Activated CD4-positive, CD25-positive, alpha-beta regulatory T cell treated with anti-CD3 and anti-CD28 coated beads, Interleukin-2, amount 50 U/mL, for 24 hours (primary cell): ENCODE results near the gene CASQ2.

ENCODE experiments used
- ATAC-seq, 2 donors: fragments of 150-1000 bp; cut with Tn5 transposase; one replicate each; pipeline ENCODE4 v1.10.0; 2021; ENCODE audit warnings: mild to moderate bottlenecking in 1 of 2, moderate library complexity in 1 of 2

The CASQ2 gene

DNA sequence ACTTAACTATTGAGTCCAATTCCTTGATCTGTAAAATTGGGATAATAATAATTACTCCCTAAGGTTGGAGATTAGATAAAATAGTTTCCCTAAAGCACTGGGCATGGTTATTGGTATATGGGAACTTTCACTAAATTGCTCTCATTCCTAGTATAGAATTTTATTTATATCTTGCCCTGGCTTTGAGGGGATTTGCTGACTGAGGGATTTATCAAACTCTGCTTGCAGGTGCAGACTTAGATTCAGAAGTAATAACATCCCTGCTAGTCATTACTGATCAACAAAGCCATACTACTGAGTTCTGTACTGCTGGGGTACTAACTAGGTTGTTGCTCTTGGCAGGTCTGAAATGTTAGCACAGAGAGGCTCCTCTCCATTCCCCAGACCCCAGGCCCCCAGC lies 41.9 kb downstream of the CASQ2 start:
- no peak for ATAC-seq

DNA sequence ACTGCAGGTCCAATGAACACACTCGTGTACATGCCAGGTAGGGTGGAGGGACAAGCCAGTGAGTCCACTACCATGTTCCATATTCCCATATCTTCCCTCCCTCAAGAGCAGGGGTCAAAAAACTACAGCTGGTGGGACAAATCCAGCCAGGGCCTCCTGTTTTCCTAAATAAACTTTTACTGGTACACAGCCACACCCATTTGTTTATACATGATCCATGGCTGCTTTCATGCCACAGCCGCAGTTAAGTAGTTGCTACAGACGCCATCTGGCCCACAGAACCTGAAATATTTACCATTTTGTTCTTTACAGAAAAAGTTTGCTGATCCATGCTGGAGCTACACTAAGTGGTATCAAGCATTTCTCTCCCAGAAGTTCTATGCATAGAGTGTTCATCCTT lies 42.4 kb downstream of the CASQ2 start:
- ATAC-seq: no peak

DNA sequence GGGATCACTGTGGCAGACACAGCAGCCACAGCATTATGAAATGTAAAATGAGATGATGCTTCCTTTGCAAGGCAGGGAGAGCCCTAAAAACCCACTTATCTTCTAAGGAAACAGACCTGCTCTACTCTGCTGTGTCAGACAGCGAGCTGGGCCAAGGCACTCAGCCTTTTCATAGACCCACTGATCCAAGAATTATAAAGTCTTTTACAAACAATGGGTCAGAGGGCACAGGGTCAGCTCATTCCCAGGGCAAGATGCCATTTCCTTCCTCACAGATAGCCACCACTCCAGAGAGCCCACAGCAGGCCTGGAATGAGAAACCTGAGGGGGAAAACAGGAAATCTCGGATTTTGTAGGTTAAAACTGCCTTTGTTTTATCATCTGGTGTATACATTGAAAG lies 42.9 kb downstream of the CASQ2 start:
- no peak for ATAC-seq

DNA sequence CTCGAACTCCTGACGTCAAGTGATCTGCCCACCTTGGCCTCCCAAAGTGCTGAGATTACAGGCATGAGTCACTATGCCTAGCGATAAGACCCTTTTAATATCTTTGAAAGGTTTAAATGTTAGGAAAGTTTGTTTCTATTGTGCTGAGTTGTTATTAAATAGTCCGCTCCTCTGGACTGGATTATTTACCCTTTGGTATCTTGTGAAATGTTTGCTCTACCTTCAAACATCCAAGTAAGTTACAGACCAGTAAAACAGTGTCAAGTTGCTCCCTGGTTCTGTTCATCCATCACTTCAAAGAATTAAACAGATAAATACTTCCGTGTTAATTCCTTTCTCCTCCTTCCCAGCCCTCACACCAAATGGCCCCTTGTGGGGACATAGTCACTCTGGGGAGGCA lies 44.8 kb downstream of the CASQ2 start:
- ATAC-seq: no peak

DNA sequence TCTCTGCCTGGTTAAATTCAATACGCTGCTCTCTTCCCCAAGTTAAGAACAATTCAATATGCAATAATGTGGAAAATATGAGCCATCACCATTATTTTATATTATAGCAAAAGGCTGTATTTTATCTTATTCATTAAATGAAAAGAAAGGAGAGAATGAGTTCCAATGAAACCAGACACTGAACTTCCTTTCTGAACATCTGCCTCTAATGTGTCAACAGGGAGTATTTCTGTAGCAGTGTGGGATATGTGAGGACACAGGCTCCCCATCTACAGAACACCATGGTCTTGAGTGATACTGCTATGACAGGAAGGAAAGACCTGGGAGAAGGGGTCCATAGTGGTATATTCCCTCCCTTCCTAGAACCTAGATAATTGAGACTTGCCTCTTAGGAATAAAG lies 46.3 kb downstream of the CASQ2 start:
- ATAC-seq: no peak

DNA sequence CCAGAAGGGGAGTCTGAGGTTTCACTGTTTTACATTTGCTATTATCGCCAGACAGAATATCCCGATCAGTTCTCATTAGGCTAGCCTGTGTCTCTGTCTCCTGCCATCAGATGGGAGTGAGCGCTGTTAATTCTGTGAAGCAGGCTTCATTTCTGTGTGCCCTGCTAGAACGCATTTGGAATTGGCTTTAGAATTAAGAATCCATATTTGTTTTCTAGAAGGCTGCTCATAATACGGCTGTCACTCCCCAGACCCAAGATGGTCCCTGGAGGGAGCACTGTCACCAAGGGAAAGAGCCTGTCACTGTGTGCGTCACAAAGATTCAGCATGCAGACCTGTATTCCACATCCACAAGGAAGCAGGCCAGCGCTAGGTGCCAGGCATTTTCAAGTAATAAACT lies 49.2 kb downstream of the CASQ2 start:
- ATAC-seq: no peak

DNA sequence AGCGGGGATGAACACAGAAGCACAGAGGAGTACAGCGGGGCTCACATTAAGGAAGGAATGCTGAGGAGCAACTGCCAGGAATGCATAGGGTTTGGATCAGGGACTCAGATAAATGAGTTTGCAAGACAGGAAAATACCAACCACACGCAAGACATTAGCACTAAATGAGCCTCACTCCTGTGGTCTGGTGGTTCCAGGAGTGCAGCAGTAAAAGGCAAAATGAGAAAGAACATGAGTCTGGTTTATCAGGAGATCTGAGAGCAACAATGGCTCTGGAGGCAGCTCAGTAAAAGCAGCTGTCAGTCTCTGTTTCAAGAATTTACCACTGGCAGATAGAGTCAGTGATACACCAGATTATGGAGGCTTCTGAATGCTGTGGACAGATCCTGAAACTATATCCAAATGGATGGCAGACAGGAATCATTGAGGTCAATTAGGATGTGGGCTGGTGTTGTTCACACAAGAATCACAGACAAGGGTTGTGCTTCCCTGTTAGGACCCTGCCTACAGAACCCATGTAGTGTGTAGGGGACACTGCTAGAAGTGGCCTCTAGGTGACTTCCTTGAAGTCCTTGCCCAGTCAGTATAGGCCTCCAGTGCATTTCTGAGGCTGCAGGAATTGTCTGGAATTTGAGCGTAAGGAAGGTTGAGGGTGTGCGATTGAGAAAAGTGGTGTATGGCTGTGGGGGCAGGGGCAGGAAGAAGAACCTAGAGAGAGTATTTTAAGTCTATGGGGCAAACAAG lies 50.3 kb downstream of the CASQ2 start:
- ATAC-seq: no peak

DNA sequence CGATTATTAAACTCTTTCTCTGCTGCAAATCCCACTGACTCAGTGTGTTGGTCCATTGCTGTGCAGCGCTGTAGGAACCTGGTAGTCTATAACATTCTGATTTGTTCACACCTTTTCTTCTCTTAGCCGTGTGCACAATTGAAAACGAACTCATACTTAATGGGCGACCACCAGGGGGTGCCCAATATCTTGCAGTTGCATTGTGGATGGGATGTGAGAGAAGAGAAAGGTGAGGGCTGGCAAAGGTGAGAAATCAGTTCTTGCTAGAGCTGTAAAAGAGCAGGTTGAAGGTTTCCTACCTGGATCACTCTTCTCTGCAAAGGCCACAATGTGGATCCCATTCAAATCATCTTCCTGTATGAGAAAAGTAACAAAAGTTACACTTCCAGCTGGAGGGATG lies 51.0 kb downstream of the CASQ2 start:
- ATAC-seq: no peak

DNA sequence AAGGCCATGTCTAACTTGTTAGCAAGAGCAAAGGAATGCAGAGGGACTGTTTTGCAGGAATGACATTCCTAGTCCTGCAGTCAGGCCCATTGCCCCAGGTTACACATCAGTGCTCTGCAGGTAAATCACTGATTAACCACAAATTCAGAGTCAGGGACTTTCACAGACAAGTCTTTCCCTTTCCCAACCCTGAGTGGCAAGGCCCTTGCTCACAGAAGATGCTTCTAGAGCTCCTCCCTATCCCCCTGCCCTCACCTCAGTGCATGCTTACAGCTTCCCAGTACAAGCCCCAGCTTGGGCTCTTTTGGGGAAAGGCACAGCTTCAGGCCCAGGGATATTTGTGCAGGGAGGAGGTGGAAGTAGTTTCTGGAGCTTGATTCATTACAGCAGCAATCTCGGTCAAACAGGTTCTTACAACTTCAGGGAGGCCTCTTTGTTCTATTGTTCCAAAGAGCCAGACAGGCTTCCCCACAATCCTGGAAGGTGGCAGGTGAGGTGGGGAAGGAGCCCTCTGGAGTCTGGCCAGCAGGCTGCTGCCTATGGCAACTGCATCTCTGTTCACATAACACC lies 53.9 kb downstream of the CASQ2 start:
- no peak for ATAC-seq

DNA sequence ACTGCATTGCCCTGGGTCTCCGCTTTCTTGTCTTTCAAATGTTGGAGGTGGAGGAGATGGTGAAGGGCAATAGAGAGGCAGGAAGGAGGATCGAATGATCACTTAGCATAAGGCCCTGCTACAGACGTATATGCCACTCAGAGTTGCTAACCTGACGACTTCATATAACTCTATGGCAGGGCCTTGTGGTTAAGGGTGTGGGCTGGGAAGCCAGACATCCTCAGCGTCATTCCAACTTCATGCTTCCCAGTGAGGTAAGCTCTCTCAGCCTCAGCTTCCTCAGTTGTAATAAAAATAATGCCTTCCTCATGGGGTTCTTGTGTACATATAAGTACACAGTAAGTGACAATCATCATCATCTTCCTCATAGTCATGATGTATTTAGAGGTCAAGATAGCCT lies 54.6 kb downstream of the CASQ2 start:
- ATAC-seq: no peak

DNA sequence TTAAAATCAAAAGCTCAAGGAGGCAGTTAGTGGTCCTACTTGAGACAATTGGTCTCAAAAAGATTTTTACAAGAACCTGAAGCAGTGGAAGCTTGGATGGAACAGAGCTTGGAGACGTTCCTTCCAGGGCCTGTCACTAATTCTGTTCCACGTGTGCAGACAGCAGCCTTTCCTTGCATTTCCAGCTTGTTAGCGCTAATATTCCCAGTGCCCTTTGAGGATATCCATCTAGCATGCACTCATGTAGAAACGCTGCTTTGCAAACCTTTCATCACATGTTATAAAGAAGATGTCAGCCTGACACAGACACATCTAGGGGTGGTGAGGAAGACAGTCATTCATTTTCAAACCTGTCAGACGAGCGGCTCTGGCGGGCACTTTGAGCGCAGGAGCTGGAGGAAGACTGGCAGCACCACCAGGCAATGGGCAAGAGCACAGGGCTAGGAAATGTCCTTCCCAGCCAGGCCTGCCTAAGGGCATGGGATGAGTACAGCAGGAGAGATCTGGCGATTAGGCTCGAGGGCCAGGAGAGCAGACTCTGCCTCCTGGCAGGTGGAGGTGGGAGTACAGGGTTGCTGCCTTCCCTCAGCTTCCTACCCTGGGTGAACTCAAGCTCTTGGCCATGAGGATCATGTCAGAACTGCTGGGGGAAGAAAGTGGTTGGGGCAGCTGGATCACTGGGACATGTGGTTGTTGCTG lies 55.5 kb downstream of the CASQ2 start:
- no peak for ATAC-seq

DNA sequence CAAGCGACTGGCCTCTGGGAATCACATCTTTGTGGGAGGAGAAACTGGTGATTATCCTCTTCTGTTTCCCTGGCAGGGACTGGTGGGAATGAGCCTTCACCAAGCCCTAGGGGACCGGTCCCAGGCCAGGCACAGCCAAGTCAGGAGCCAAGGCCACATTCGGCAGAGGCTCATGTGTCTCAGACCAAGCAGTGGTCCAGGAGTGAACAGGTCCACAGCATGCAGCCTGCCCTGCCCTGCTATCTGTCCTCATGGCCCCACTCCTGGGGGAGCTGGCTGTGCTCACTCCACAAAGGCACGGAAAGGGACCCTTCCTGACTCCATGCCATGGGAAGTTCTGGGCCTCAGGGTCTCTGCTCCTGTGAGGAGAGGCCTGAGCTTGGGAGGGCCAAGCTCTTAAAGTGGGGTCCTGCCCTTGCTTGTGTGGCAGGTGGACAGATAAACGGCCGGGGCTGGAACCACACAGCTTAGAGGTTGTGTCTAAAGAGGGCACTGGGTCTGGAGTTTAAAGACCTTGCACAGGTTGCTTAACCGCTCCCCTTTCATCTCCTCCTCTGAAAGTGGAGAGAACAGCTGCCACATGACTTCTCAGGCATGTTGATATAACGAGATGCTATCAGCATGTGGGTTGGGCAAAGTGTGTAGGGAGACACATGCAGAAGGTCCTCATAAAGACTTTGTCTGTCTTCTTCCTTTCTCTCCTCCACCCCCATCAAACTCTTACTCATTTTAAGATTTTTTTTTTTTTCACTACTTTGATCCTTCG lies 57.5 kb downstream of the CASQ2 start:
- no peak for ATAC-seq

DNA sequence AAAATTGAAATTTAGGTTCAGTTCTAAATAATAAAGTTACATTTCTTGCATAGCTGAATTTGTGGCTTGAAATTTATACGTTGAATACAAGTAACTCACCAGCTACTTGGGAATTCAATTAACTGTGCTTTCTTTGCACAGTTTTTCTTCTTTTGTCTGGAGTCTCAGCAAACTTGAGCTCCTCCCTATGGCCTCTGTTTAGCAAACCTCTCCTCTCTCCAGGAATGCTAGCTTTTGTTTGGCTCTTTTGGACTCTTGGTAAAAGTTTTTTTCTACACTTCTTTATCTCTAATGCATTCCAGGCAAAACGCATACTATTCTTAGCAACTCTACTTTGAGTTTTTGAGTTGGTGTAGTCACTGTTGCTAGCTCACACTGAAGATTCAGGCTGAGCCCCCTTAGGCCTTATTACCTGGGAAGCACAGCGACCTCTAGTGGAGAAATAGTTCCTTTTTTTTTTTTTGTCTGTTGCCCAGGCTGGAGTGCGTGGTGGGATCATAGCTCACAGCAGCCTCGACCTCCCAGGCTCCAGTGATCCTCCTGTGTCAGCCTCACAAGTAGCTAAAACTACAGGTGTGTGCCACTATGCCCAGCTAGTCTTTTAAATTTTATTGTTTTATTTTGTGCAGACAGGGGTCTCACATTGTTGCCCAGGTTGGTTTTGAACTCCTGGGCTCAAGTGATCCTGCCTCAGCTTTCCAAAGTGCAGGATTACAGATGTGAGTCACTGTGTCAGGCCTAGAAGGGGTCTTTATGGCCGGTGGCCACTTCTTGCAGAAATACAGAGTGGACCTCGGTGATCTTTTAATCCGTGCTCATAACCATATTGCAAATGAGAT lies 61.7 kb downstream of the CASQ2 start:
- ATAC-seq: no peak

DNA sequence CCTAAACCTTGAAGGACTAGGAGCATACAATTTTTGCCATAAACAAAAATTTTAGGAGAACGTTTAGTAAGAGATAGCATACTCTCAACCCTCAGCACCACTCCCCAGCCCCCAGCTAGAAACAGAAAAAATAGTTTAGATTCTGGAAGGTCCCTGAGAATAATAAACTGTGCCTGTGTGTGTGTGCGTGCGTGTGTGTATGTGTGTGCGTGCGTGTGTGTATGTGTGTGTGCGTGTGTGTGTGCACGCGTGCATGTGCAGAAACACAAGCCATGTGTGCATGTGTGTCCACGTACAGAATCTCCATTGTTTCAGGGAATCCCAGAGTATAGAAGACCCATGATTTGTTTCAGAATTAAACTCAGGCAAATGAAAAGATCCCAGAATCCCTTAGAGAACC lies 62.6 kb downstream of the CASQ2 start:
- no peak for ATAC-seq

DNA sequence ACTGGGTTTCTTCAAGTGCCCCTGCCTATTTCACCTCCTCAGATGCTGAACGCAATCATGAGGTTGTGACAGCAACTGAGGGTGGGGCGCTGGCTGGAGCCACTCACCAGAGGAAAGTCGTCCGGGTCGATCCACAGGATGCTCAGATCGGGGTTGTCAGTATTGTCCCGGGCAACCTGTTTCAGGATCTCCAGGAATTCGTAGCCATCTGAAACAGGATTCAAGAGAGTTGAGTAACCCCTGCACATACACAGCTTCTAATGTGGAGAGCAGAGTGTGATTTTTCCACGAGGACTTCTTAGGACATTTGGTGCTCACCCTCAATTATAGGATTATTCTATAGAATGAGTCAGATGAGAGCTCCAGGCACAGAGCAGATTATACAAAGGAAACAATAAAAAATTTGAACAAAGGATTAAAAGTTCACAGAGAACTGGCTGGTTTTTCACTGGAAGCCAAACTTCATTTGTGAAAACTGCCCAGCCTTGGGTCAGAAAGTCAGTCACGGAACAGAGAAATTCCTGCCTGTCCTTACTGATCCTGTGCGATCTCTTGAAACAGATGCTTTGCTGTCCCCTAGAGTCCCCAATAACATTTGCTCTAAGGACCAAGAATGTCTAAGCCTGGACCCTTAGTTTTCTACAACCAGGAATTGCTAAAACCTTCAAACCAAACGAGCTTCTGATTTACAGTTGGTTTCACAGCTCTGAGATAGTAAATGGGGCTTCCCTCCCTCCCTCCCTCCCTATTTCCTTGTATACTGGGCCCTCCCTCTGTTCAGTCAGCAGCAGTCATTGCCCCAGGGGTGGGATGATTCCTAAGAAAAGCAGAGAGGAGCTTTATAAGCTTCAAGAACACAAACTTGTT lies 63.2 kb downstream of the CASQ2 start:
- no peak for ATAC-seq

DNA sequence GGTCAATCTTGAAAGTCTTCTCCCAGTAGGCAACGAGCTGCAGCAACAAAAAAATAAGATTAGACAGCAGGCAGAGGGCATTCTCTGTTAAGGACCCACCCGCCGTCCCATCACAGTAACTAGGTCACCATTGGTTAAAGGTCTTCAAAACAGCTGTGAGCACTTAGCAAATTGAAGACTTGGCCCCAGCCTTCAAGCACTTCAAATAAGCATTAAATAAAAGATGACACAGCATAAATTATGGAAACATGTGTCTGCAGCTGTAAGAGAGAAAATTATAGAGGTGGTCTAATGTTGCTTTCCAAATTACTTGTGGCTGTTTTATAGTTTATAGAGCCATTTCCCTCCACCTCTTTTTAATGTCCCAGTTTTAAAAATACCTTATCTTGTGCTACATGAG lies 65.6 kb downstream of the CASQ2 start:
- no peak for ATAC-seq

DNA sequence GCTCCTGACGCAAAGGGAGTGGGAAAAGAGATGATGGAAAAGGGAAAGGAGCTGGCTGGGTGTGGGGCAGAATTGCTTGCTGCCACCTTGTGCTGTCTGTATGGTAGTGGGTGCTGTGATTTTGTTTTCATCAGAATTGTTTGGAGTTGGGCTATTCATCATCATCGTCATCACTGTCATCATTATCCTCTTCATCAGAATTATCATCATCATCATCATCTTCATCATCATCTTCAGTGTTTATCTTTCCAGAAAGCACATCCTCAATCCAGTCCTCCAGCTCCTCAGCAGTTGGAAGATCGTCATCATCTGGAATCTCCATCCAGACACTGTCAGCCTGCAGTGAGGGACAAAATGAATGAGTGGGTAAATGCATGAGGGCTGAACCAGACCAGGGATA lies 67.4 kb downstream of the CASQ2 start:
- ATAC-seq: no peak

DNA sequence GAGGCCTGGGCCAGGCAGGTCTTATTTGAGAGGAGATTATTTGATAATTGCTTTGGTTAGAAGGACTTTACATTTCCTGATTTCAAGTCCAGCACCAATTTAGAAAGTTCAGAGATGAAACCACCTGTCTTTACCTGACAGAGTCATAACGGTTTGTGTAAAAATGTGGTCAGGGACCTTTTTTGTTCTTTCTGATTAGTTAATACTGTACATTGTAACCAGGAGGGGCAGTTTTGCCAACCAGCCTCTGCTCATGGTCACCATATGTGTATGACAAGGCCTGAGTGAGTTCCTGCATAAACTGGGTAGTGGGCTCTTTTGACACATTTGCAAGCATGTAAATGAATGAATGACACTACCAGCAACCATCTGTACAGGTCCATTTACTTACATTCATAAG lies 70.9 kb downstream of the CASQ2 start:
- no peak for ATAC-seq

DNA sequence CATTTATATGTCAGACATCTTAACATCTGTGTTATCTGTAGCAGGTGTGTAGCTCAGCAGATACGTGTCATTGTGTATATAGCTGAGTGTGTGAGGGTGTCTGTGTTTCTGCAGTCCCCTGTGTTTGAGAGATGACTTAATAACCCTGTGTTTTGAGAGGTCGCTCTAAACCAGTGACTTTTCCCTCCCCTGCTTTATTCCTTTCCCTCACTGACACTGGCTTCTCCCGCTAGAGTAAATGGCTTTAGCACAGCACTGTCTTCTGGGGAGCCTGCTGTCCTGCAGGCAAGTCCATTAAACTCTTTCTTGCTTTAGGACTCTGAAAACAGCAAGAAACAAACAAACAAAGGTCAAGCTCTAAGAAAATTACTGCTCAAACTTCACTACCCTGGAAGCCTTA lies 73.7 kb downstream of the CASQ2 start:
- ATAC-seq: no peak

DNA sequence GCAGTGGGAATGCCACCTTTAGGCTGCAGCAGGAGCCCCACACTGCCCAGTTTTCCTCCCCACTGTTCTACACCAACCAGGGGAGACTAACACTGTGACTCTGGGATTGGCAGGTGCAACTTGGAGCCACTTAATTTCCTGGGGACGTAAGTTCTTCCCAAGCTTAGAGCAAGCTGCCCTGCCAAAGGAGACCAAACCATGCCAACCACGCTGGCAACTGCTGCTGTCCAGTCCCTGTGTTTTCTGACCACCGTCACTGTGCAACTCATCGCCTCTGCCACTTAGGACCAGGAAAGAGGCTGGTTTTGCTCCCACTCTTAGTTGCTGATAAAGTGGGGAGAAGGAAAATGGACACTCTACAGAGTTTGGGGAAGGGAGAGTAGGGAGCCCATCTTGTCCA lies 76.3 kb downstream of the CASQ2 start:
- no peak for ATAC-seq

DNA sequence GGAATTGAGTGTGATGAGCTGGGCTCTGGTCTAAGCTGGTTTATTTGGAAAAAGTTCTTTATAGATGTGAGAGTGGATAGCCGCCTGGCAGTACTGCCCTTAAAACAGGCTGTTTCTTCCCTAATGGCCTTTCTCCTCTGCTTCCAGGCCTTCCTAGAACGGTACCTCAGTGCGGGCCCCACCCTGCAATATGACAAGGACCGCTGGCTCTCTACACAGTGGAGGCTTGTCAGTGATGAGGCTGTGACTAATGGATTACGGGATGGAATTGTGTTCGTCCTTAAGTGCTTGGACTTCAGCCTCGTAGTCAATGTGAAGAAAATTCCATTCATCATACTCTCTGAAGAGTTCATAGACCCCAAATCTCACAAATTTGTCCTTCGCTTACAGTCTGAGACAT lies 77.5 kb downstream of the CASQ2 start:
- no peak for ATAC-seq

DNA sequence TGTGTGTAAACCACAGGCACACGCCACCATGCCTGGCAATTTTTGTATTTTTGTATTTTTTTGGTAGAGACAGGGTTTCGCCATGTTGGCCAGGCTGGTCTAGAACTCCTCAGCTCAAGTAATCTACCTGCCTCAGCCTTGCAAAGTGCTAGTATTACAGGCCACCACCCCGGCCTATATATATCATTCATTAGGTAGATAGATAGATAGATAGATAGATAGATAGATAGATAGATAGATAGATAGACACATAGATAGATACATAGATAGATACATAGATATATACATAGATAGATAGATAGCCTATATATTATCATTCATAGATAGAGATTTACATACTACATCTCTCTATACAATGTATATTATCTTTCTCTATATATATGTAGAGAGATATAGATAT lies 80.8 kb downstream of the CASQ2 start:
- ATAC-seq: no peak
